Activated CD8-positive, alpha-beta memory T cell treated with anti-CD3 and anti-CD28 coated beads, Interleukin-2, amount 50 U/mL, for 1 hour (primary cell): ENCODE data around the gene CENPP.
A peak's percentile ranks its signal among the peaks of the same experiment; 100 is the strongest.

ENCODE experiments used
- DNase-seq: peaks from one replicate; pipeline ENCODE4 v3.0.0-alpha.2; 2020; ENCODE audit errors: extremely low read depth

Gene CENPP

DNA sequence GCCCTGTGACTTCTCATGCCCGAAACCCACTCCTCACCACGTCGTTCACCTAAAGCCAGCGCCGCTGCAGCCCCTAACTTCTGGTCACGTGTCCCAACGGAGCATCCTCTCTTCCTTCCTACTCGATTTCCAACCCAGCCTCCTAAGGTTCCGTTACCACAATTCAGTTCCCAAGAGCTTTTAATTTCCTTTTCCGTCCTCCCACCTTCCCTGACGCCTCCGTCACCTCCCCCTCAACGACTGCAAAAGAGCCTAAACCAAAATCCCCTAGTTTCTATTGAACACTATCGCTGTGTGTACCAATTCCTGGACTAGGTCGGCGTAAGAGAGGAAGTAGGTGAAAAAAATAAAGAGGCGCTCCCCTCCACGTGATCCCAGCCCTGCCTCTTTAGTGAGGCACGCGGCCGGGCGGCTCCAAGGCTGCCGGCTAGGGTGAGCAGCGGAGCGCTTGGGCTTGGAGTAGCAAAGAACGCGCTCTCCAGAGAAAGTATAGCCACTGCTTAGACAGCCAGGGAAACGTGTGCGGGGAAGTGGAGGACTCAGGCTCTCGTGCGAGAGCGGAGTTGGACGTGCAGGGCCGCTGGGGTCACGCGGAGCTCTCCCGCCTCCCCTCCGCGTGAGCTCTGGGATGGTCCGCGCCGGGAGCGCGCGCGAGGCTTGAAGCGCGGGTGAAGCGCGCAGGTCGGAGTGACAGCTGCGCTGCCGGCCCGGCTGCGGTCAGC is at the start of gene CENPP, which contains the start of gene NOL8:
CENPP (plus strand) TSS at position 685 of the 722 bp plus-strand sequence.
NOL8 (minus strand) TSS at position 82 of the 722 bp plus-strand sequence. CDS start 1,189 bp downstream, outside the sequence.
- DNase-seq: peak; percentile 57

- DNase-seq: no peak
Measured at GRCh38 chr9:92276331-92277032, 49.3 kb upstream of the CENPP start.

DNA sequence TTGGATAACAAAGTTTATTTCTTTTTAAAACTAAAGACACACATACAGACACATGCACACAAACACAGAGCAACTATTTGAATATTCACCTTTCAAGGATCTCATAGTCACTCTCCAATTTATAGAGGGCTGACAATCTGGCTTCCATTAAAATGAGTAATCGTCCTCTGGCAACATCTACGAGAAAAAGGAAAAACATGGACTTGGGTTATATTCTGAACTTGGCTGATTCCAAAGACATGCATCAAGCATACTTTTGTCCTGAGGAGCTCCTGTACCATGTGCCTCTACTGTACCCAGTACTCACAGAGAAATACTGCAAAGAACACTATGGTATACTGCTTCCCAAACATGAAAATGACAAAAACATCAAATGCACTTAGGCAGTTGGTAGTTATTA is 47.6 kb upstream of the CENPP start:
- DNase-seq: no peak

GRCh38 chr9:92279302-92279701 is 46.5 kb upstream of the CENPP start:
- no peak for DNase-seq

GRCh38 chr9:92289708-92290390 is 35.9 kb upstream of the CENPP start:
- DNase-seq: no peak

GRCh38 chr9:92290785-92291429 is 34.8 kb upstream of the CENPP start:
- no peak for DNase-seq

DNA sequence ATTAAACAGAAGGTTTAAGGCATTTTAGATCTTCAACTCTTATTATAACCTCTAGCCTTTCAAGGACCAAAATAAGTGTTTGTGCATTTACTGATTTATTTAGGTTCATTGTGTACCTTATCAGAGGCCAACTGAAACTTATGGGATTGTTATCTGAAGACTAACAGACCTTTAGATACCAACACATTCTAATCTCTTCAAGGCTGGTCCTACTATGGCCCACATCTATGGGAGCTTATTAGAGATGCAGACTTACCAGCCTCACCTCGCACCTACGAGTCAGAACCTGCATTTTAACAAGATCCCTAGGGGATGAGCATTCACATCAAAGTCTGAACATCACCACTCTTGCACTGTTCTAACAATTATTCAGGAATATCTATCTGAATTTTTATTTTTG is 34.2 kb upstream of the CENPP start:
- no peak for DNase-seq

- DNase-seq: no peak
Measured at GRCh38 chr9:92292338-92293074, 33.2 kb upstream of the CENPP start.

DNA sequence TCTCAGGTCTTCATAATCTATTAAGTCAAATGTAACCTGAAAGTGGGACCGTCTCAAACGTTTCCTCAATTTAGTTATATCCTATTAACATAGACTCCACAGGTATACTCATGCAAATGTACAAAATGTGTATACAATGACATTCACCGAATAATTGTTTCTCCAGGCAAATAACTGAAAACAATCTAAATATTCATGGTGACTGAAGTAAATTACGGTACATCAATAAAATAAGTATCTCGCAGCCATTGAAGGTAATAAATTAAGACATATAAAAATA is 32.7 kb upstream of the CENPP start:
- DNase-seq: no peak

DNA sequence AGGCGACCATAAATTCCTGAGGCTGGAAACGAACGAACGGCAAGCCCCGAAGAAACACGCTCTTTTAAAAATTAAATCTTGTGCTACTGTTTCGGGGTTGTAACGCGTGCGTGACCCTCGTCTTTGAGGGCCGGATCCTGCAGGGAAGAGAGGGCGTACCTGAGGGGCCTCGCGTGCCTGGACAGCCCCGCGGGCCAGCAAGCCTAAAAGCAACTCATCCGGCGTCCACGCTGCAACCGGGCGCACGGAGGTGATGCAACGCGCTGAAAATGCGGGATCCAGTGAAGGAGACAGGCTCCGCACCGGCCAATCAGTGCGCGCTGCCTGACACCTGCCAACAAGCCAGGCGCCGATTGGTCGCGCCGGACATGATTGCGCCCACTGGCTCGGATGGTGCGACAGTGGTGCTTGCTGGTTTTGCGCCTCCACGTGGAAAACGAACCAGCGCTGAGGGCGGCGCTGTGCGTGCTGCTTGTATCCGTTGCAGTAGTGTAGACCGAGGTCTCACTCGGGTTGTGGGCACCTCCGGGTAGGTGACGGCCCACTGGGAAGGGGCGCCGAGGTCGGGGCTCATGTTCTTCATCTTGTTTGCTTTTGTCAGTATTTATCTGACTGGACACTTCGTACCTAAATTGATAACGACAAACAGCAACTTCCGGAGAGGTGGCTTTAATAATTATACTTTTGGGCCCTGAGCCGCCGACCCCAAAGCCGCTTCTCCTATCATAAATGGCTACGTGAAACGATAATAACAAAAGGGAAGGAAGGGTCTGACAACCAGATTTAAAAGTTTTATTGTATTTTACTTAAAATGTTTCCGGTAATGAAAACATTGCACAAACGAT is 32.1 kb upstream of the CENPP start, which contains the start of gene IARS1:
IARS1 (minus strand) TSS at position 246 of the 845 bp plus-strand sequence. CDS start 4,278 bp downstream, outside the sequence.
- peak; percentile 93 for DNase-seq

DNA sequence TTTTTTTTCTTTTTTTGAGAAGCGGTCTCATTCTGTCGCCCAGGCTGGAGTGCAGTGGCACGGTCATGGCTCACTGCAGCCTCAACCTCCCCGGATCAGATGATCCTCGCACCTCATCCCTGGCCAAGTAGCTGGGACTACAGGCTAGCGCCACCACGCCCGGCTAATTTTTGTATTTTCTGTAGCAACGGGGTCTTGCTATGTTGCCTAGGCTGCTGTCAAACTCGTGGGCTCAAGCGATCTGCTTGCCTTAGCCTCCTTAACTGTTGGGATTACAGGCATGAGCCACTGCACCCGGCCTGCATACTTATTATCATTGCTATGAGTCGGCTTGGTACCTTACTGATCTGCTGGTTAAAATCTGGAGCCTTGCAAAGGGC is 31.5 kb upstream of the CENPP start:
- DNase-seq: no peak

- DNase-seq: no peak
Measured at GRCh38 chr9:92295240-92295790, 30.4 kb upstream of the CENPP start.

- no peak for DNase-seq
Measured at GRCh38 chr9:92295827-92296258, 29.9 kb upstream of the CENPP start.

- no peak for DNase-seq
Measured at GRCh38 chr9:92297611-92298010, 28.1 kb upstream of the CENPP start.

GRCh38 chr9:92298036-92298435 is 27.7 kb upstream of the CENPP start:
- DNase-seq: no peak

DNA sequence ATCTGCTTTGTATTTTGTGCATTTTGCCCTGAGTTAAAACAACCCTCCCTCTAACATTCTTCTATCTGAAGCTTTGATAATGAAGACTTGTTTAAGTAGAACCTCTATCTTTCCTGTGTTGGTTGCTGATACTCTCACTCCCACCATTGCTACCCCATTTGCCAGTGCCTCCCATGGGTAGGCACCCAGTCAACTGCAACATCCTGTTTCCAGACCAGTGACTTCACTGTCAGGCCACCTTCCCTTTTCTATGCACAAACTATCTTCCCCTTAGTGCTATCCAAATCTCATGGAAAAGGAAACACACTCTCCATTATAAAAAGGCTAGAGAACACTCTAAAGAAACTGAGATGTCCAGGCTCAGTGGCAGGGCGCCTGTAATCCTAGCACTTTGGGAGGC is 26.6 kb upstream of the CENPP start:
- DNase-seq: no peak

- no peak for DNase-seq
Measured at GRCh38 chr9:92300936-92301335, 24.8 kb upstream of the CENPP start.

DNA sequence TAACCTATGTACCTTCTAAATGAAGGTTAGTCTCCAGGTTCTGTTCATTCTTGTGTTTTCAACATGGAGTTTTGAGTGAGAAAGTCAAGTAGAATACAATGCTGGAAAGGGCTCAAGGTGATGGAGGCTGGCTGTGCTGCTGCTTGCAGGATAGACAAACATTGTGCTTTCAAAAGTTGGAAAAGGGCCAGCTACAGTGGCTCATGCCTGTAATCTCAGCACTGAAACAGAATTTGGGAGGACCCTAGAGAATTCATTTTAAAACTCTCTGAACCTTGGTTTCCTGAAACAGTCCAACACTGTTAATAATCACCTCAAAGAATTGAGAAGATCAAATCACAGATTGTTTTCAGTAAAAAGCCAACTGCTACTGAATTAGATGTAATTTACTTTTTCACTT is 16.9 kb upstream of the CENPP start:
- no peak for DNase-seq

GRCh38 chr9:92310562-92310961 is 15.2 kb upstream of the CENPP start:
- DNase-seq: no peak

- DNase-seq: no peak
Measured at GRCh38 chr9:92312887-92313623, 12.7 kb upstream of the CENPP start.
